ENCODE results near the gene MACROD2. TPM values are rescaled to one million over a fixed set of nuclear protein-coding genes. Genes with fewer than 3 reads are reported as not detected.

MACROD2 gene
- total RNA-seq, 2 donors from 2014 or later: 8.3 to 21.8 TPM

DNA sequence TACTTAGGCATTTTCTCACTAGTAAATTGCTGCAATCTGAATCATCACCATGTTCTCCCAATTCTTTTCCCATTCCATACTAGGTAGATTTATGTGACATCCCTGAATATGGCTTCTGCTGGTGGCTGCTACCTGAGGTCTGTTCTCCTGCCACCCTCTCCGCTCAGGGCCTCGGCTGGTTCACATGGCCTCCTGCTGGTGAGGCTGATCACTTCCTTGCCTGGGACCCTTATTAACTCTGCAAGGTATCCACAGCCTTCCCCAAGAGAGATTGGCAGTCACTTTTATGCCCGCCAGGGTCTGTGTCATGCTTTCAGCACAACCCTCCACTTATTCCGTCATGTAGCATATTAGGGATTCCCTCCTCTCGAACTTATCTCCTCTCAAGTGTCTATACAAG lies 766.6 kb downstream of the MACROD2 start:
- TF ChIP-seq CTCF (IDR thresholded peaks at IDR 0.05) (no peak), POLR2A (IDR thresholded peaks at IDR 0.05) (no peak)
- intact Hi-C loops (cut with DNase I): no loop called here
- Histone ChIP-seq H3K4me3 (no peak overlapping the region), H3K9me3 (no peaks in the 10 kb centered on the region), H3K27ac (no peak overlapping the region), H3K27me3 (no peaks in the 10 kb centered on the region), H3K36me3 (replicated peaks in 1 of 2; ENCODE audit: insufficient read depth in 1 of 2, low read depth in 2 of 2) (no peaks in the 10 kb centered on the region), H3K4me1 (peaks cover 7% of the 10 kb centered on the region)
- 84 to 92% methylated on average over 5 of the region's 5 CpGs for WGBS, 2 donors
- no peak for DNase-seq
- no peak for ATAC-seq

DNA sequence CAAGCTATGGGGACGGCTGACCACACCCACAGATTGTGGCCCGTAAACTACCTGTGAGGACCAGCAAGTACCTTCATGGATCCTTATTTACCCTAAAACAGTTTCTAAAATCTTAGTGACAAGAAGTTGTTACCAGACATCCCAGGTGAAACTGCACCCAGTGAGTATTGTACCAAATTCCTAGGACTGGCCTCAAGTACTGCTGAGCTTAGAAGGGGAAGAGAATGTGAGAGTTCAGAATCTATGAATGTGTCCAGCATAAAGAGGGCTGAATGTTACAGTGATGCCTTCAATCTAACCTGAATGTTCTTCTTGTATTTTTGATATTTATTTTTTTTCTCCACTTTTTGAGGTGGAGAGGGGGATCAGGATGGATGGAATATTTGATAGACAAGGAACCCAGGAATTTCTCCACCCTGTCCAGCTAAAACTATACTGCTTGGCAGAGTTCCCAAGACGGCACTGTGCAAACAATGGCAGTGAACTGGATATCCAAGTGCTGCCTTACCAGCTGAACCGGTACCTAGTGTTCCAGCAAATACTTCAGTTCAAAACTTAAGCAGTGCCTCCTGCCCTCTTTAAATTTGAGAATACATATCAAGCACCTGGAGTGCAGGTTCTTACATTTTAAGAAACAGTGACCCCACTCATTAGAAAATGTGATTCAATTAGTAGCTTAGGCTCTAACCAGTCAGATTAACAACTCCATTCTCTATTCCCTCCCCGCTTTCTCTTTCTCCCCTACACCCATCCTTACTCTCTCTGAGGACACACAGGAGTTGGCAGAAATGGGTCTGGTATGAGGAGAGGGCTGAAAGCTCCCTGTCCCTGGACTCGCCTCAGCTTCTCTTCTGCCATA lies 769.4 kb downstream of the MACROD2 start:
- H3K36me3 ChIP-seq (replicated peaks in 1 of 2; ENCODE audit: insufficient read depth in 1 of 2, low read depth in 2 of 2): no peaks in the 10 kb centered on the region
- no peak overlapping the region for H3K27ac ChIP-seq
- intact Hi-C loops (cut with DNase I): no loop called here
- DNase-seq: peak; percentile 39 to 75 (median 56)
- ATAC-seq: peak; percentile 48
- H3K9me3 ChIP-seq: no peaks in the 10 kb centered on the region
- no peak overlapping the region for H3K4me3 ChIP-seq
- no peaks in the 10 kb centered on the region for H3K27me3 ChIP-seq
- 48 to 67% methylated on average over 6 of the region's 6 CpGs for WGBS, 2 donors
- H3K4me1 ChIP-seq: peaks cover 7% of the 10 kb centered on the region
- TF ChIP-seq POLR2A (IDR thresholded peaks at IDR 0.05) (no peak), CTCF (IDR thresholded peaks at IDR 0.05) (no peak)

DNA sequence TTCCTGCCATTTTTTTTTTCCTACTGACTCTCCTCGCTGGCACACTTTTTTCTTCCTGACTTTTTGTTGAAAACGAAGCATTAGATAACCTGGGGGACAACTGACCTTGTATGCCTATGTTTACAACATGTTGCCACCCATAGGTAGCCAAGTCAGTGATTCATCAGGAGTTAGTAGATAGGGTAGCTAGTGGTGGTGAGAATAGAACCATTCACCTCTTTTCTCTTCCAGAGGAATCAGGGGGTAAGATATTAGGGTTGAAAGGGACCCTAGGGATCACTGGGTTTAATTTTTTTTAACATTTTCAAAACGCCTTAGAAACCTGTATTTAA lies 770.0 kb downstream of the MACROD2 start:
- DNase-seq (peak in 2 of 4 donors; percentile 5 to 20), ATAC-seq (no peak)
- Histone ChIP-seq H3K36me3 (replicated peaks in 1 of 2; ENCODE audit: insufficient read depth in 1 of 2, low read depth in 2 of 2) (no peaks in the 10 kb centered on the region), H3K27ac (no peak overlapping the region), H3K9me3 (no peaks in the 10 kb centered on the region), H3K27me3 (no peaks in the 10 kb centered on the region), H3K4me1 (peaks cover 7% of the 10 kb centered on the region), H3K4me3 (no peak overlapping the region)
- WGBS, 2 donors: 46 to 60% methylated on average over 3 of the region's 3 CpGs
- intact Hi-C loops (cut with DNase I): no loop called here
- TF ChIP-seq POLR2A (IDR thresholded peaks at IDR 0.05): no peak
- TF ChIP-seq CTCF (IDR thresholded peaks at IDR 0.05): no peak

DNA sequence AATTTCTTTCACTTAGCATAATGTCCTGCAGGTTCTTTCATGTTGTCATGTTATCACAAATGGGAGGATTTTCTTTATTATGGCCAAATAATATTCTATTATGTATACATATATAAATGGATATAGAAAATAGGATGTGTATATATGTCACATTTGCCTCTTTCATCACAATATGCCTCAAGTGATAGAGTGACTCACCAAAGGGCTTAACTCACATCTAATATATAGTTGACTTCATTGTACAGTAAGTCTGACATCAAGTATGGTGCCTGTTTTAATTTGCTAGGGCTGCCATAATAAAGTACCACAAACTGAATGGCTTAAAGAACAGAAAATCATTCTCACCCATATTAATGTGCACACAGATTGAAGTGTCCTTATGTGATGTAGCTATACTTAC lies 778.2 kb downstream of the MACROD2 start:
- H3K4me3 ChIP-seq: no peak overlapping the region
- DNase-seq (no peak), ATAC-seq (no peak)
- no peaks in the 10 kb centered on the region for H3K36me3 ChIP-seq (replicated peaks in 1 of 2; ENCODE audit: insufficient read depth in 1 of 2, low read depth in 2 of 2)
- H3K27me3 ChIP-seq: no peaks in the 10 kb centered on the region
- TF ChIP-seq CTCF (IDR thresholded peaks at IDR 0.05) (no peak), POLR2A (IDR thresholded peaks at IDR 0.05) (no peak)
- H3K9me3 ChIP-seq: no peaks in the 10 kb centered on the region
- intact Hi-C loops (cut with DNase I): no loop called here
- H3K4me1 ChIP-seq: no peaks in the 10 kb centered on the region
- no peak overlapping the region for H3K27ac ChIP-seq

DNA sequence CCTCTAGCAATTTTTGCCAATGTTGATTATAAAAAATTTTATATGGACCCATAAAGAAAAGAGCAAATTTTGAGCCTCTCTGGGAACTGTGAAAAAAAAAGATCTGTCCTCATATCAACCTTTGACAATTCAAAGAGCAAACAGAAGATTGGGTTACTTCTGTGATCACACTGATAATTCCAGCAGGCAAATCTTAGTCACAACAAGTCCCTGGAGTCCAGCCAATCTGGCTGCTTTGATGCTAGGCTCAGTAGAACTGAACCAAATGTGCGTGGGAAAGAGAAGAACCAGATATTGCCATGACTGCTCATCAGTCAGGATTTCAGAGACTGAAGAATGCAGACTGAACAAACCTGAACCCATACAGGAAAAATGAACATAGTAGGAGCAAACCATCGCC lies 780.5 kb downstream of the MACROD2 start:
- ATAC-seq (peak; percentile 15), DNase-seq (peak; percentile 22 to 60 (median 42))
- Histone ChIP-seq H3K27ac (no peak overlapping the region), H3K4me3 (no peak overlapping the region), H3K27me3 (no peaks in the 10 kb centered on the region), H3K36me3 (replicated peaks in 1 of 2; ENCODE audit: insufficient read depth in 1 of 2, low read depth in 2 of 2) (no peaks in the 10 kb centered on the region), H3K9me3 (no peaks in the 10 kb centered on the region), H3K4me1 (no peaks in the 10 kb centered on the region)
- TF ChIP-seq POLR2A (IDR thresholded peaks at IDR 0.05): no peak
- no peak for TF ChIP-seq CTCF (IDR thresholded peaks at IDR 0.05)
- 51 to 54% methylated on average over 2 of the region's 2 CpGs for WGBS, 2 donors
- intact Hi-C loops (cut with DNase I): no loop called here

All from body of pancreas (tissue), 4 donors.